ENCODE data around the gene MIF4GD.
"Not testable (repeated sequence)": the region's sequence is repeated elsewhere in the genome, so short reads cannot be mapped to it uniquely, and the experiment has no call there.

The MIF4GD gene

GRCh38 chr17:75260641-75261335, 10.2 kb downstream of the MIF4GD start:
- DNase-seq, result no peak

- not testable (repeated sequence) for DNase-seq
These were observed 13.8 kb downstream of the MIF4GD start for GRCh38 chr17:75257228-75257627.

DNA sequence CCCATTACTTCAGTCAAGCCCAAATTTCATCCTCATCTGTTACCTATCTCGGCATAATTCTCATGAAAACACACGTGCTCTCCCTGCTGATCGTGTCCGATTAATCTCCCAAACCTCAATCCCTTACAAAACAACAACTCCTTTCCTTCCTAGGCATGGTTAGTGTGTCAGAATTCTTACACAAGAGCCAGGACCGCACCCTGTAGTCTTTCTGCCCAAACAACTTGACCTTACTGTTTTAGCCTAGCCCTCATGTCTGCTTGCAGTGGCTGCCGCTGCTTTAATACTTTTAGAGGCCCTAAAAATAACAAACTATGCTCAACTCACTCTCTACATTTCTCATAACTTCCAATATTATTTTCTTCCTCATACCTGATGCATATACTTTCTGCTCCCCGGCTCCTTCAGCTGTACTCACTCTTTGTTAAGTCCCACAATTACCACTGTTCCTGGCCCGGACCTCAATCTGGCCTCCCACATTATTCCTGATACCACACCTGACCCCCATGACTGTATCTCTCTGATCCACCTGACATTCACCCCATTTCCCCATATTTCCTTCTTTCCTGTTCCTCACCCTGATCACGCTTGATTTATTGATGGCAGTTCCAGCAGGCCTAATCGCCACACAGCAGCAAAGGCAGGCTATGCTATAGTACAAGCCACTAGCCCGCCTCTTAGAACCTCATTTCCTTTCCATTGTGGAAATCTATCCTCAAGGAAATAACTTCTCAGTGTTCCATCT, 14.9 kb downstream of the MIF4GD start:
- DNase-seq, result not testable (repeated sequence)

GRCh38 chr17:75252039-75252816, 18.8 kb downstream of the MIF4GD start:
- no peak for DNase-seq

GRCh38 chr17:75250009-75250471, 21.0 kb downstream of the MIF4GD start:
- DNase-seq, result no peak

GRCh38 chr17:75249564-75249963, 21.5 kb downstream of the MIF4GD start:
- no peak for DNase-seq

DNA sequence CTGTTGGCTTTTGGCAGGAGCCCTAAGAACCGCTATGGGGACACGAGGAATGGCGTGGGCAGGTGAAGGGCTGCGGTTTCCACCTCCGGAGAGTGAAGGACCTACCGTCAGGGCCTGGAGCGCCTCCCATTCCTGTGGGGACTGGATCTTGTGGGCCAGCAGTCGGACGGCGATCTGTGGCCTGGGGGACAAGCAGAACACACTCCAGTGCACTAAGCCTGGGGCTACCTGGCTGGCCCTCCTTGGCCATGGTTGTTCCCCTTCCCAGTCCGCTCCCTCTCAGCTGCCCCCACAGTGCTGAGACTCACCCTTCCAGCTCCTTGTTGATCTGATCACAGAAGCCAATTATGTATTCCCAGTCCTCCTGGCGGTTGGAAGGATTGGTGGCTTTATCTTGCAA, 24.6 kb downstream of the MIF4GD start:
- no peak for DNase-seq

DNA sequence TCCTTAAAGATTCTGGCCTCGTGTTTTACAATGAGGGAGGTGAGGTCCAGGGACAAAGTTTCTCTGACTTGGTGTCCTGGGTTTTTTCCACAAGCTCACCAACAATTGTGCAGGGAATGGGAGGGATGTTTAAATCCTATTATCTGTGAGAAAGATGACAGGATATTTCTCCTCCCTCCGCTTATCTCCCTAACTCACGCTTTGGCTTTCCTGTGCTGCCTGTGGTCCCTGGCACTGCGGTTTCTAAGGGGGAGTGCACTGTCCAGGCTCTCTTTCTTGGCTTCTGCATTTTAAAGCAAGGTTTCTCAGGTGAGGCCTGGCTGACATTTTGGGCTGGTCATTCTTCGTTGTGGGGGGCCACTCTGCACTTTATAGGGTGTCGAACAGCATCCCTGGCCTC, 26.0 kb downstream of the MIF4GD start:
- DNase-seq, result no peak

DNA sequence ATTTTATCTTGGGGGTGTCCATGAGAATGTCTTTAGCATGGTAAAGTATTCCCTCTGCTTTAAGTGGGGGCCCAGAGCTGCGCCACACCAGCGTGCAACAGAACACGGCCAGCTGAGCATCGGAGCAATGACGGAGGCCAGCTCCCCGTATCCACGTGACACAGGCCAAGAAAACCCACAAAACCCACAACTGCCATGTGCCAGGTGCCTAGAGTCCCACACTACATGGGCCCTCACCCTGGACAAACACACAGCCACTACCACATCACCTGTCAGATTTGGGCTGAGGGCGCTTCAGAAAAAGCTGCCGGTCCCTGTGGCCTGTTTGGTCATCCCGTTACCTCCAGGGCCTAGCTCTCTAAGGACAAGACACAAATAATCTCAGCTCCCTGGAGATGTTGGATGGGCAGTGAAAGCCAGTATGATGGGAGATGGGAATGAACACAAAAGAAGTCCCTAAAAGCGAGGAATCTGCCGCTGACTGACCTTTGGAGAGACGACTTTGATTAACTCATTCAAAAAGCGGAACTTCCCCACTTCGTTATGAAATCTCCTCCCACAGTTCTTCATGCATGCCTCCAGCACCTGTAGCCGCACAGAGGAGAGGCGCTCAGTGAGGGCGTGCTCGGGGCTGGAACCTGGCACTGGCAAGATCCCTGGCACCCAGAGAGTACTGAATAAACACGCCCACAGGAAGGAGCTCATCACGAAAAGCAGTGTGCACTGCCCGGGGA, 26.7 kb downstream of the MIF4GD start:
- no peak for DNase-seq

GRCh38 chr17:75242461-75243042, 28.5 kb downstream of the MIF4GD start:
- no peak for DNase-seq

DNA sequence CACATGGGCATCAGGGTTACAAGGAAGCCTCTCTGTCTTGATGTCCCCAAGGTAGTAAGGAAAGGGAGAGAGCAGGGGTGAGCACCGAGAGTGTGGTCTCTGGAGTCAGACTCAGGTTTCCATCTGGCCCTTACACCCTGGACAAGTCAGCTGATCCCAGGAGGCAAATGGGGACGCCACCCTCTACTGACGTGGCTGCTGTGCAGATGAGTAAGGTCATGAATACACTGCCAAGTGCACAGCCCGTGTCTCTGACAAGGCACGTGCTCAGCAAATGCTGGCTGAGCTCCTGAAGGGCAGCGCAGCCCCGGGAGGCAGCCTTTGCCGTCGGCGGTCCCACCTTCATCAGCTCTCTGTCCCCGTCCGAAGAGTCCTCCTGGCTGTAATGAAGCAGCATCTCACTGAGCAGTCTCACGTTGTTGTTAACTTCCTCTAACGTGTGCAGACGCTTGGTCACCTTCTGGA, 29.0 kb downstream of the MIF4GD start:
- no peak for DNase-seq

DNA sequence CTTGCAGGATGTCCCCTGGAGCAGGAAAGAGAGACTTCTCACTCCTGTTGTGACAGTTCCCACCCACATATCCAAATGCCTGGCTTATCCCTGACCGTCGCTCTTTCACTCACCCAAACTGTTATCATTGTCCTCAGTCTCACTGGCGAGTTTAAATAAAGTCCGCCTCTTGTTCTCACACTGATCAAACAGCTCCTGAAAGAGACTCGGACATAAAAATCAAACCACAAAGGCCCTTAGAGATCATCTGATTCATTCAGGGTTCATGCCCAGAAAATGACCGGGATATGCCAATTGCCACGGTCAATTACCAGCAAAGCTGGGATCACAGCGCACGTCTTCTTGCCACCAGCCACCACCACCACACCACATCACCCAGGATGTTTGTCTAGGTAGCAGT, 29.5 kb downstream of the MIF4GD start:
- no peak for DNase-seq

- DNase-seq, result no peak
These were observed 29.9 kb downstream of the MIF4GD start for GRCh38 chr17:75241143-75241430.

GRCh38 chr17:75240394-75241142, 30.5 kb downstream of the MIF4GD start:
- peak in 2 of 3 experiments; percentile 20 to 26 for DNase-seq

GRCh38 chr17:75239778-75240393, 31.1 kb downstream of the MIF4GD start:
- DNase-seq, result no peak

DNA sequence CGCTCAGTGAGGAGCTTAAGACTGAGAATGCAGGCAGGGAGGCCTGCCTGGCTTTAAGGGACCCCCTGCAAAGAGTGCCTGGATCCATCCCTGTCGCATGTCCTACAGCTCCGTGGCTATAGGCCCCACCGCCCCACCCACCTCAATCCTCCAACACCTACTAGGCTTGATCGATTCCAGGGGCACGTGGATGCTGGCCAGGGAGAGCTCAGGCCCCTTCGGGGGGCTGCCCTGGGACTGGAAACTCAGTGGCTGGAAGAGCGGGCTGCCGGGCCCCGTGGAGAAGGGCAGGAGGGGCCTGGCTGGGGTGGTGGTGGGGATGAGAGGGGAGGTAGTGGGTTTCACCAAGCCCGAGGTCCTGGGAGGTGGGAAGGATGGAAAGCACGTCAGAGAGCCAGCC, 31.8 kb downstream of the MIF4GD start:
- no peak for DNase-seq

- peak; percentile 15 to 65 (median 28) for DNase-seq
These were observed 32.3 kb downstream of the MIF4GD start for GRCh38 chr17:75238684-75239191.

DNA sequence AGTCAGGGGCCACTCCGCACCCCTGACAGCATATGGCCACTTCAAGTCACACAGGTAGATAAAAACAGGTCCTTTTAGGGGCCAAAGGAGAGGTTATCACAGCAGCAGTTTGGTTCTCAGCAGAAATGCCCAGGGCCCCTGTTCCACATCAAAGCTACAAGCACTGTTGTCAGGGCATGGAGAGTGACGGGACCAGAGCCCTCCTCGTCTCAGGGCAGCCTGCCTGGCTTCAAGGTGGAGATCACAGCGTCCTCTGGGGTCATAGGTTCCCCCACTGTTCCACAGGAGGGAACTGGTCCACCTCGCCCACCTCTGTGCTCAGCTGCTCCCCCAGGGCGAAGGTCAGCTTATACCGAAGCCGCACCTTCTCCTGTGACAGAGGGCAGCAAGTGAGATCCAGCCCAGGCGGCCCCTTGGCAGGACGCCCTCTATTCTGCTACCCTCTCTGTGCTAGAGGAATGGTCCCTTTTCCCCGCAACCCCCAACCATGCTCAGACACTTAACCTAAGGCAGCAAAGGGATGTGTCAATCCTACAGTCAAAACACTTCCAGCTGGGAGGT, 32.9 kb downstream of the MIF4GD start:
- DNase-seq, result no peak

DNA sequence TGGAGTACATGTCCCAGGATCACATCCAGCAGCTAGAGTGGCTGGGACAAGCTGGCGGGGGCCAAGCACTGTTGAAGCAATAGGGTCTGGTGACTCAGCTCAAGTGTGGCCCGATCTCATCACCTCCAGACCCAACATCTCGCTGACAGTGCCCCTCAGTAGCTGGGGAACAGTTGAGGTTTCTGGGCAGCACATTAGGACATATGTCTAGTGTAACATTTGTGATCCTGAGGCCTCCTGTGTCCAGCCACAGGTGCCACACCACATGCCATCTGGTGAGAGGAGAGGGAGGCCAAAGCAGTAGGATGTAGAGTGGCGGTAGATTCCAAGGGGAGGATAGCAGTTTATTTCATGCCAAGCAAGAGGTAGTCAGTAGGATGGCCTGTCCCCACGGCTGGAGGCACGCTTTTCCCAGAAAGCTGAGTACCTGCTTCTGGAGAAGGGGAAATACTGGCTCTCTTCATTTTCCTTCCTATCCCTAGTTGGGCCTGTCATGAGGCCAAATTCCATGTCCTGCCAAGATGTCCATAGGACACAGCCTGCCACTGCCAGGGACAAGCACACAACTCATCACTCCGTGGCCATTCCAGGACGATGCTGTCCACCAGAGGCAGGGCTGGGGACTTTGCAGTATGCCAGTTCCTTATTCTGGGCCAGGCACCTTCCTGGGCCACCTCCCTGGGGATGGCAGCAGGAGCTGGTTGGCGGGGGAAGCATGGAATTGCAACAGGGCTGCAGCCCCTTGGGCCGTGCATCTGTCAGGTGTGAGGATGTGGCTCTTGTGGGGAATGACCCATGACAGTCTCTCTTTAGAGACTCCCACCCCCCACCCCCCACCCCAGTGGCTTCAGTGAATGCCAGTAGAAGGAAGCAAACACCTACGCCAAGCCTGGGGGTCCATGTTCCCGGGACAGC, 33.7 kb downstream of the MIF4GD start:
- no peak for DNase-seq

DNA sequence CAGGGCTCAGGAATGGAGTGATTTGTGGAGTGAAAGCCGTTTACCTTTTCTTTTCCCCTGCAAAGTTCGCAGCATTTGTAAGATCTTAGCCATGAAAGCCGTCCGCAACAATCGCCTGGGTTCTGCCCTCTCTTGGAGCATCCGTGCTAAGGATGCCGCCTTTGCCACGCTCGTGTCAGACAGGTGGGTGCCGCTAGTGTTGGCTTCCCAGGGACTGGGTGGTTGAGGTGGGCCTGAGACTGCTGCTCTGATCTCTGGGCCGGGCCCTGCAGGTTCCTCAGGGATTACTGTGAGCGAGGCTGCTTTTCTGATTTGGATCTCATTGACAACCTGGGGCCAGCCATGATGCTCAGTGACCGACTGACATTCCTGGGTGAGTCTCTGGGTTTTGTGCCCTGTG, 38.2 kb downstream of the MIF4GD start:
- no peak for DNase-seq

Measured in NCI-H1417 (cell line).